SK-N-MC (cell line): ENCODE data around the gene OXCT1.

Experiments
- EZH2 ChIP-seq: fragments of 200-600 bp; sonication (generic); IDR thresholded peaks from one replicate; pipeline ENCODE4 v1.6.1; 2017; ENCODE audit warnings: antibody characterized with exemption
- FOXP2 ChIP-seq: optimal IDR thresholded peaks from 2 replicates; pipeline ENCODE3; 2011; ENCODE audit warnings: mild to moderate bottlenecking, moderate library complexity; ENCODE audit not compliant: insufficient read depth; ENCODE audit errors: extremely low read length, control extremely low read depth
- POLR2AphosphoS5 ChIP-seq: IDR thresholded peaks from 2 replicates; pipeline ENCODE4 v1.6.1; 2012; ENCODE audit warnings: mild to moderate bottlenecking, low read depth, low read length, borderline replicate concordance

GRCh38 chr5:41708604-41708940, 161.7 kb downstream of the OXCT1 start:
- TF ChIP-seq POLR2AphosphoS5: no peak
- TF ChIP-seq EZH2: no peak
- no peak for TF ChIP-seq FOXP2
